Muscle of arm (tissue), 12 donors: Measurements from ENCODE around the gene ARFIP1. TPM values are rescaled to one million over a fixed set of nuclear protein-coding genes. Genes with fewer than 3 reads are reported as not detected.

ENCODE experiments used
- DNase-seq: peaks from one replicate; pipeline ENCODE4 v3.0.0-alpha.2; 2013
- polyA plus RNA-seq, 12 donors: library from polyadenylated mRNA; unstranded; fragments of 120-200 nt; gene quantifications; one replicate each; pipeline ENCODE4 v1.2.1, GENCODE V29; 2013; ENCODE audit not compliant: insufficient read length in 12 of 12

Gene ARFIP1
- polyA plus RNA-seq, 12 donors, result 17.8 to 31.6 (median 22.4) TPM; not detected in 1

DNA sequence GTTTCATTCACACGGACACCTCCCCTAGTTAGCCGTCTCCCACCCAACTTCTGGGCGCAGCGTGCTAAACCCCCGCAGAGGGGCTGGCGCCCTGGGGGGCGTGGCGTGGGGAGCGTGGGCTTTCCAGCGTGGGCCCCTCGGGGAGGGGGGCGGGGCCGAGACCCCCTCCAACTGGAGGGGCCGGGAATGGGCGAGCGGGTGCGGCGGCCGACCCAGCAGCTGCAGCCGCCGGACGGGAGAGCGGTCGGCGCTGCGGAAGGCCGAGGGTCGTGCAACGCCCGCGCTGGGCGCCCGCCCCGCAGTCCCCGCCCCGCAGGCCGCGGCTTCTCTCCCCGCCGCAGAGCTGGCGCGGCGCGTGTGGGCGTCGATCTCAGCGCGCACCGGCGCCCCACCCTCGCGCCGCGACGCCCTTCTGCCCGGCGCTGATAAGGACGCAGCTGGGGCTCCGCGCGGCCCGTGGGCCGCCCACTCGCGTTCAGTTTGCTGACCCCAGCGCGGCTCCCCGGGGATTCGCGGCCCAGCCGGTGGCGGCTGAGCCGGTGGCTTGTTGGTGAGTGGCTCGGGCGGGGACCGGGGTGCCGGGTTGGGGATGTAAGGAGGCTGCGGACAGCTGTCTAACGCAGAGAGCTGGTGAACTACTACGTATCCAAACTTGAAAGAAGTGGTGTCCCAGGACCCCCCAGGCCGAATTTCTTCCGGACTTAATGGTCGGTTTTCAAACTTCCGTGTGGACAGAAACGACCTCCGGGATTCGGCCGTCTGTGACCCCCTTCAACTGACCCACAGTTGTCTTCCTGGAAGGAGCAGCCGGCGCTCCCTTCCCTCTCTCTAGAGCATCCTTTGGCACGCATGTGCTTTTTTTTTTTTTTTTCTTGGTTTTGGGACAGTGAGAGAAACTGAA is 157.8 kb downstream of the ARFIP1 start:
- DNase-seq, result peak; percentile 81

- no peak for DNase-seq
Measured at GRCh38 chr4:152938237-152938947, 158.6 kb downstream of the ARFIP1 start.

DNA sequence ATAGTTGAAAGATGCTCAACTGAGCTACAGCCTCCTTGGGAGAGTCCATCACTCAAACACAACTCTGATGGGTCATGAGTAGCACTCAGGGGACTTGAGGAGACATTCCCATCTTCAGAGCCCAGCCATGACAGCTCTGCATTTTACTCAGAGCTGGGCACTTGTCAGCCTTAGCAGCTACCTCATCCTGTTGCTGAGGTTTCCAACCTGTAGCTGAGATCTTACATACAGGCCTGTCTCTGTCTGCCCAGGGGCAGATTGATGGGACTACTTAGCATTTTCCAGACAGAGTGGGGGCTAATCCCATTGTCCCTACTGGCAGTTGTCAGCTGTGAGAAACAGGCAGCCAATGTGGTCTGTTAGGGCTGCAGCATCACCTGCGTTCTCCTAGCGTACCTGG is 159.9 kb downstream of the ARFIP1 start:
- DNase-seq, result no peak

DNA sequence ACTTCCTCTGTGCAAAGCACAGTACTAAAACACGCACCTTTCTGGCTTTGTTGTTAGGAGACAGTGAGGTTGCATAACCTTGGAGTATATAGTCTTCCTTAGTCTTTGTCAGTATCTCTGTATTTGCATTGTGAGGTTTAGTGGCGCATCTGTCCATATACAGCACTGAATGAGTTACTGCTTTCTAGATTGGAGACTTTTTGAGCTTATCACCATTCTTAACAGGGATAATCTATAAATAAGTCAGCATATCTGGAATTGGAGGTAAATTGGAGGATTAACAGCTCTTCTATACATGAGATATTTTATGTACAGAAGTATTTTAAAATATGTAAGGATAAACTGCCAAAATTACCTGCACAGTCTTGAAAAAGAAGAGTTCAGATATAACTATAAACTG is 160.7 kb downstream of the ARFIP1 start:
- no peak for DNase-seq

GRCh38 chr4:152941411-152941810 is 161.7 kb downstream of the ARFIP1 start:
- DNase-seq, result no peak

GRCh38 chr4:152942346-152942745 is 162.6 kb downstream of the ARFIP1 start:
- no peak for DNase-seq

DNA sequence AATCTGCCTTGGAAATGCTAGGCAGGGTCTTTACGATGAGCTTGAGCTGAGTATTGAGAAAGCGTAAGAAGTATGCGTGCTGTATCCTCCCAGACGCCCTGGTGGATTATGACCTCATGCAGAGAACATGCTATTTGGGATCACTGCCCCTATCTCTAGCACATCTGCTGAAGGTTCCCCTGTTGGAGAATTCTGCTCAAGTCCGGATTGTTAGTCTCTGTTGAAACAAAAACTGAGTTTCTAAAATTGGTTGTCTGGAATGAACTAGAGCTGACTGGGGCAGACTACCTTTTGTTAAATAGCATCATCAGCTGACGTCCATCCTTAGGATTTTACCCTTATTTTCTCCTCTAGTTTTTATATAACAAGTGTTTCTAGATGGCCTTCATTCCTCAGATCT is 163.9 kb downstream of the ARFIP1 start:
- DNase-seq, result peak; percentile 85

DNA sequence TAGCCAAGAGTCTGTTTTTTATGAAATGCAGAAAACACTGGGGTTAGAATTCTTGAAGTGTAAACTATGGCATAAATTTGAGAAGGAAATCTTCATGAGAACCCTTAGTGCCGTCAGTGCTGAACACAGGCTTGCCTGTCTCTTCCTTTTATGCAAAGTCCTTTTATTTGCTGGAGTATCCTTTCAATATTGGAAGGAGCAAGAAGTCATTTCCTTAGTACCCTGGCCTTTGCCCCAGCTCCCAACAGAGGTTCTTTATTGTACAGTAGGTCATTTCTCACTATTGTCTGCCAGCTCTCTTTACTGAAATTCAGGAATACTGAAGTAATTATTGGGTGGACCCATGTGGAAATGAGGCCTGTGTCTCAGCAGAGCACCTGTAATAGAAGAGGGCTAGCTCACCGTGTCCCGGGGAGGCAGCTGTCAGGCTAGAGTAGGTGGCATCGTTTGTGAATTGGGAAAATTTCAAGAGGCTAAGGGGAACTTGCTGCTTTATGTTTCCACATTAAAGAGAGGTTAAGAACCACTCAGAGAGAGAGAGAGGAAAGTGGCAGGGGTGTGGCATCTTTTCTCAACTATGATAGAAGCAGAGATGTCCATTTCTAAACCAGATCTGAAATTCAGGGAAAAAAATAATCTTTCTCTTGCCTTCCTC is 165.0 kb downstream of the ARFIP1 start:
- DNase-seq, result no peak

DNA sequence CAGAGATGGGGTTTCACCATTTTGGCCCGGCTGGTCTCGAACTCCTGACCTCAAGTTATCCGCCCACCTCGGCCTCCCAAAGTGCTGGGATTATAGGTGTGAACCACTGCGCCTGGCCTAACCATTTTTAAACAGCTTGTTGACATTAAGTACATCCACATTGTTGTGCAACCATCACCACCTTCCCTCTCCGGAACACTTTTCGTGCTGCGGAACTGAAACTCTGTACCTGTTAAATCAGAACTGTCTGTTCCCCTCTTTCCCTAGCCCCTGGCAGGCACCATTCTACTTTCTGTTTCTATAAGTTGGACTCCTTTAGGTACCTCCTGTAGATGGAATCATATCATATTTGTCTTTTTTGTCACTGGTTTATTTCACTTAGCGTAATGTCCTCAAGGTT is 165.9 kb downstream of the ARFIP1 start:
- no peak for DNase-seq

DNA sequence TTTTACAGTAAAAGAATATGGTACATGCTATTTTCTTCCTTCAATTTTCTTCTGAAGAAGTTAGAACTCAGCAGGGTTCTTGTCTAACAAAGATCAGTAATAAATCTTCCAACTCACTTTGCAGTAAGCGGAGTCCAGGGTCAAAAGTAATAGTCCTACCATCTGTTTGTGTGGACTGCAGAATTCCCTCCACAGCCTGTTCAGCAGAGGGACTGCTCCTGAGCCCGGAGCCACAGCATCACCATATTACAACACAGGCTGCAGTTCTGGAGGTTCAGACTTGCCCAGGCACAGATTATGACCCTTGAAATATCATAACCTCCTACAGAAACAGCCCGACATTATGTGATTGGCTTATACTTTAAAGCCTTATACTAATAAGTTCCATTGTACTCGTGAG is 166.7 kb downstream of the ARFIP1 start:
- DNase-seq, result no peak

- DNase-seq, result no peak
Measured at GRCh38 chr4:152947311-152947710, 167.6 kb downstream of the ARFIP1 start.

GRCh38 chr4:152949930-152950329 is 170.2 kb downstream of the ARFIP1 start:
- DNase-seq, result no peak

GRCh38 chr4:152950402-152951274 is 170.9 kb downstream of the ARFIP1 start:
- no peak for DNase-seq

- DNase-seq, result no peak
Measured at GRCh38 chr4:152951348-152951747, 171.6 kb downstream of the ARFIP1 start.

DNA sequence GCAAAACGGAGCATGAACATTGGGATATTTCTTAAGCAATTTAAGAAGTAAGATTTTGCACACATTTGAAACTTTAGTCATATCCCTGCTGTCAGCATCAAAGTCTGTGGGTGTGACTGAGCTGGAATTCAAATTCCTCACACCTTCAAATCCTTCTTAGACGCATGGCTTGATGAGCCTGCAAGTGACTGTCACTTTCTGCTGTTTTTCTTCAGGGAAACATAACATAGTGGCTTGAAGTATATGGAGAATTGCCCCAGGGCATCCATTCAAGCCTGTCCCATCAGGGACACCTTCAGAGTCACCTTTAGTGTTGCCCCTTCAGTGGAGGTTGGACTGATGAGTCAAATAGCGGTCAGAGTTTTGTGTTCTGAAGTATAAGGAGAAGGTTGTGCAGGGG is 173.8 kb downstream of the ARFIP1 start:
- no peak for DNase-seq

DNA sequence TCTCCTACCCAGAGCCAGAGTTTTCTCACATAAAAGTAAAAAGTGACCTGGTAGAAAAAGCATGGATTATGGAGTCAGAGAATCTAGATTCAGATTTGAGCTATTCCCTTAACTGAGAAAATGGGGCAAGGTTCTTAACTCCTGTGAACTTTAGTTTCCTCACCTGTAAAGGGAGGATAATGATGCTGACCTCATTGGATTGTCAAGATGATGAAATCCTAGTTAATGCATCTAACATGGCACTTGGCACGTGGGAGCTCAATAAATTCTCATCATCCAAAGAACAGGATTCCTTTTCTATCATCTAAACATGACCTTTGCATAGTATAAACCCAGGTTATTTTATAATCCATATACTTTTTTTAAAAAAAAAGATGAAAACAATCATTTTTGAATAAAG is 175.0 kb downstream of the ARFIP1 start:
- no peak for DNase-seq

DNA sequence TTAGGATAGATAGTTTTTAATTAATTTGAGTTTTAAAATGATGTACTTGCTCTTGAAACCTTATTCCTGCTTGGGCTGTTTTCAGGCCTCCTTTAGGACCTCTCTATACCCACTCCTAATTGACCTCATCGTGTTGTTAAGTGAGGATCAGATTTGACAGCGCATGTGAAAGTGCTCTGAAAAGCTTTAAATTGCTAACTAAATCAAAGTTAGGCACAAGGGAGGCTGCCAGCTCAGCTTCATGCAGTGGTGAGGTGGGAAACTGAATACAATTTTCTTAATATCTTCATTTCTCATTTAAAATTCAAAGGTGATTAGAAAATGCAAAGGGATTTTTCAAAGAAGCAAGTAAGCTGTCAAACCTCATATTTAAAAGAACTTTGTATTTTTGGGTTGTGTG is 176.4 kb downstream of the ARFIP1 start:
- DNase-seq, result no peak

DNA sequence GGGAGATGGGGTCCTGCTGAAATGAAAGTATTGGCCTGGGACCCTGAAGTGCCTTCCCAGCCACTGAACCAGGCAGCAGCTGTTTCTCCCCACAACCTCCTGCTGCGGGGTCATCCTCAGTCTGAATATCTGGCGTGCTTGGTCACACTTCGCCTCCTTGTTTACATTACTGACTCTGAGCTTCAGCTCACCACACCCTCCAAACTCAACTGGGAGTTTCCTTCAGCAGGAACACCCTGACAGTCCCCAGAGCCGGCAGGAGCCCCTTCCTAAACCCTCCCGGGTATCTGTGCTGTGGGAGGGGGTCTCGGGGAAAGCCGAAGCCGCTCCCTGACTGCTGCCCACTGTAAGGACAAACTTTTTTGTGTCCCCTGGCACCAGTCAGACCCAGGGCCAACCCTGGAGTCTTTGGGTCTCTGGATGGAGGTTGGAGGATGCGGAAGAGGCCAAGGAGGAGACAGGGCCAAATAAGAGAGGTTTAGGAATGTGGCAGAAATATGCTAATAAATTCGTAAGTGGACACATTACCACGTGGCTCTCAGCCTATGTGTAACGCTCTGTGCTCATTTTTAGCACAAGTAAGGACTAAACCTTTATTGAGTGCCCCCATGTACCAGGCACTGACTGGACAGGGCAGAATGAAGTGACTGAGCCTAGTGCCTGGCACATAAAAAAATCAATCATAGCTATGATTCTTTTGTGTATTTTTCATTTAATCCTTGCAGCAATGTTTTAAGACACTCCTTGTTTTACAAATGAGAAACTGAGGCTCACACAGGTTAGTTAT is 177.1 kb downstream of the ARFIP1 start:
- no peak for DNase-seq

- DNase-seq, result no peak
Measured at GRCh38 chr4:152957437-152958171, 177.8 kb downstream of the ARFIP1 start.

GRCh38 chr4:152959080-152959479 is 179.3 kb downstream of the ARFIP1 start:
- no peak for DNase-seq
